ENCODE measurements around the gene SAMD14.

GRCh38 chr17:50161911-50162288 lies 31.9 kb upstream of the SAMD14 start:
- TF ChIP-seq, protein P1, sequence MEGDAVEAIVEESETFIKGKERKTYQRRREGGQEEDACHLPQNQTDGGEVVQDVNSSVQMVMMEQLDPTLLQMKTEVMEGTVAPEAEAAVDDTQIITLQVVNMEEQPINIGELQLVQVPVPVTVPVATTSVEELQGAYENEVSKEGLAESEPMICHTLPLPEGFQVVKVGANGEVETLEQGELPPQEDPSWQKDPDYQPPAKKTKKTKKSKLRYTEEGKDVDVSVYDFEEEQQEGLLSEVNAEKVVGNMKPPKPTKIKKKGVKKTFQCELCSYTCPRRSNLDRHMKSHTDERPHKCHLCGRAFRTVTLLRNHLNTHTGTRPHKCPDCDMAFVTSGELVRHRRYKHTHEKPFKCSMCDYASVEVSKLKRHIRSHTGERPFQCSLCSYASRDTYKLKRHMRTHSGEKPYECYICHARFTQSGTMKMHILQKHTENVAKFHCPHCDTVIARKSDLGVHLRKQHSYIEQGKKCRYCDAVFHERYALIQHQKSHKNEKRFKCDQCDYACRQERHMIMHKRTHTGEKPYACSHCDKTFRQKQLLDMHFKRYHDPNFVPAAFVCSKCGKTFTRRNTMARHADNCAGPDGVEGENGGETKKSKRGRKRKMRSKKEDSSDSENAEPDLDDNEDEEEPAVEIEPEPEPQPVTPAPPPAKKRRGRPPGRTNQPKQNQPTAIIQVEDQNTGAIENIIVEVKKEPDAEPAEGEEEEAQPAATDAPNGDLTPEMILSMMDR (IDR thresholded peaks at IDR 0.05), result no peak
- no peak for TF ChIP-seq POLR2A (IDR thresholded peaks at IDR 0.05)

Data from Peyer's patch (tissue), 4 donors.